Left lung (tissue), 10 donors: ENCODE results near the gene POLL. TPM values are rescaled to one million over a fixed set of nuclear protein-coding genes. Genes with fewer than 3 reads are reported as not detected.

ENCODE experiments used
- ATAC-seq: fragments of 200-7000 bp; cut with Tn5 transposase; one replicate; pipeline ENCODE4 v1.9.1; 2020; ENCODE audit warnings: moderate library complexity
- DNase-seq, 4 donors: peaks; one replicate each; pipeline ENCODE4 v3.0.0-alpha.2; 2013 to 2020
- H3K27ac ChIP-seq, 2 donors: fragments of 200-600 bp; sonication (generic) in 1 of 2; one replicate each; pipeline versions ENCODE4 v1.5.0 to v1.8.0; 2020 to 2021
- H3K27me3 ChIP-seq, 2 donors: fragments of 200-600 bp; sonication (generic) in 1 of 2; one replicate each; pipeline versions ENCODE4 v1.5.0 to v1.8.0; 2020 to 2021
- H3K36me3 ChIP-seq, 2 donors: fragments of 200-600 bp; sonication (generic) in 1 of 2; one replicate each; pipeline versions ENCODE4 v1.5.0 to v1.8.0; 2020 to 2021
- H3K4me1 ChIP-seq, 2 donors: fragments of 200-600 bp; one replicate each; pipeline ENCODE4 v1.8.0; 2021
- H3K4me3 ChIP-seq, 2 donors: fragments of 200-600 bp; sonication (generic) in 1 of 2; one replicate each; pipeline versions ENCODE4 v1.5.0 to v1.8.0; 2020 to 2021; ENCODE audit warnings: mild to moderate bottlenecking in 1 of 2
- H3K9me3 ChIP-seq, 2 donors: fragments of 200-600 bp; sonication (generic) in 1 of 2; one replicate each; pipeline versions ENCODE4 v1.5.0 to v1.8.0; 2020 to 2021
- CTCF ChIP-seq, 2 donors: fragments of 200-600 bp; sonication (generic) in 1 of 2; IDR thresholded peaks; one replicate each; pipeline versions ENCODE4 v1.5.0 to v1.8.0; 2021; ENCODE audit warnings: antibody characterized with exemption in 2 of 2
- intact Hi-C, 2 donors: fragments of 100-400 bp; cut with DNase I; formaldehyde crosslinking; loops; one replicate each; pipeline versions ENCODE4 v1.11.2 to v1.14.2; 2022
- polyA plus RNA-seq, 6 donors: library from polyadenylated mRNA; unstranded; fragments of 120-200 nt; gene quantifications; one replicate each; pipeline ENCODE4 v1.2.1, GENCODE V29; 2013; ENCODE audit not compliant: insufficient read length in 6 of 6
- total RNA-seq, 2 donors: library from RNA; stranded (reverse); fragmentation: NEBNext Ultra II Directional; extraction: Animal tissue kit (Norgen Biotek cat#: 25700); gene quantifications; one replicate each; pipeline ENCODE4 v1.2.1, GENCODE V29; 2021
- donor health status: DM: no; HTN: yes; CAD: no.
- donor health status: DM: no; HTN: no; CAD: no.

The POLL gene
- total and polyA plus RNA-seq, 8 donors = 22.2 to 39.0 (median 34.4) TPM

- no peak for TF ChIP-seq CTCF (IDR thresholded peaks at IDR 0.05)
- H3K4me1 ChIP-seq = peaks cover 0 to 9% of the 10 kb centered on the region in 2 donors
- no peak overlapping the region for H3K4me3 ChIP-seq
- DNase-seq (no peak), ATAC-seq (no peak)
- H3K27ac ChIP-seq = no peak overlapping the region
- H3K27me3 ChIP-seq = no peaks in the 10 kb centered on the region
- no peaks in the 10 kb centered on the region for H3K9me3 ChIP-seq
- intact Hi-C loops = no loop called here
- H3K36me3 ChIP-seq = peaks cover 0 to 53% of the 10 kb centered on the region in 2 donors
Observed at GRCh38 chr10:101615525-101616116, 27.6 kb upstream of the POLL start.

DNA sequence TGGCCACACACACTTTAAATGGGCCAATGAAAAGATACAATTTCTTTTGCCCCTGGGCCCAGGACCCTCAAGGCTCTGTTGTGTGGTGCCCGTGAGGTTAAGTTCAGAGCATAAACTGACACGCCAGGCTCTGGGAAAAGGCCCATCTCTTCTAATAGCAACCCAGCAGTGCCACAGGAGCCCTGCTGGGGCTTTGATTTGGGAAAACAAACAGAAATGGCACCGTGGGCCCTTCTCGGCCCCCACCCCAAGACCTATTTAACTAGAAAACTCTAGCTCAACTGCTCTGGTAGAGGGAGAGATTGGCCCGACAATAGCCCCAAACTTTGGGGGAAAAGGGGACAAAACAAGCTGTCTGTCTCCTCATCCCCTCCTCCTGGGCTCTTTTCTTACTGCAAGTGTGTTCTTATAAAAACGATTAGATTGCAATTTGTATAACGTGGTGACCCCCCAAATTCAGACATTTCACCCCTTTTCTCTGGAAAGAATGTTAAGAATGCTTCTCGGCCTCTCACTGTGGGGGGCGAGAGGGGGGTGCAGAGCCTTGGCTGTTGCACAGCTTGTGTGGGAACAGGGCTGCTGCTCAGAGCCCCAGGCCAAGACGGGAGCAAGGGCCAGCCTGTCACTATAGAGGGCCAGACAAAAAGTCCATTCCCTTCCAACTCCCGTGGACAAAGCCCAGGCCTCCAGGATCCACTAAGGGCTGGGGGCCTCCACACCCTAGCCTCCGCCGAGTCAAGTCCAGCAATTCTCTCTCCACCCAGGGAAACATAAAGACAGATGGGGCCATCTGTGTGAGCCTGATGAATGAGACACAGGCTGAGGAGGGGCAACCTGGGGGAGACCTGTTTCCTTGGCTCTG, 26.8 kb upstream of the POLL start:
- H3K4me1 ChIP-seq = peaks cover 0 to 9% of the 10 kb centered on the region in 2 donors
- H3K9me3 ChIP-seq = no peaks in the 10 kb centered on the region
- no peak for TF ChIP-seq CTCF (IDR thresholded peaks at IDR 0.05)
- H3K4me3 ChIP-seq = no peak overlapping the region
- no peak for DNase-seq
- no peaks in the 10 kb centered on the region for H3K27me3 ChIP-seq
- H3K27ac ChIP-seq = no peak overlapping the region
- intact Hi-C loops = no loop called here
- no peak for ATAC-seq
- H3K36me3 ChIP-seq = peaks cover 0 to 53% of the 10 kb centered on the region in 2 donors

- no peak for ATAC-seq
Observed at GRCh38 chr10:101613646-101614045, 25.6 kb upstream of the POLL start.

GRCh38 chr10:101612872-101613271, 24.8 kb upstream of the POLL start:
- H3K9me3 ChIP-seq = no peaks in the 10 kb centered on the region
- TF ChIP-seq CTCF (IDR thresholded peaks at IDR 0.05) = no peak
- peaks cover 0 to 3% of the 10 kb centered on the region in 2 donors for H3K4me1 ChIP-seq
- intact Hi-C loops = no loop called here
- H3K27ac ChIP-seq = no peak overlapping the region
- H3K36me3 ChIP-seq = peaks cover 0 to 65% of the 10 kb centered on the region in 2 donors
- ATAC-seq (no peak), DNase-seq (no peak)
- no peak overlapping the region for H3K4me3 ChIP-seq
- H3K27me3 ChIP-seq = no peaks in the 10 kb centered on the region

More at GRCh38 chr10:101613646-101614045, 25.6 kb upstream of the POLL start:
- H3K4me1 ChIP-seq = peaks cover 0 to 9% of the 10 kb centered on the region in 2 donors
- H3K4me3 ChIP-seq = no peak overlapping the region
- no peaks in the 10 kb centered on the region for H3K27me3 ChIP-seq
- peaks cover 0 to 60% of the 10 kb centered on the region in 2 donors for H3K36me3 ChIP-seq
- H3K27ac ChIP-seq = no peak overlapping the region
- no peaks in the 10 kb centered on the region for H3K9me3 ChIP-seq
- intact Hi-C loops = no loop called here
- no peak for DNase-seq
- TF ChIP-seq CTCF (IDR thresholded peaks at IDR 0.05) = no peak

DNA sequence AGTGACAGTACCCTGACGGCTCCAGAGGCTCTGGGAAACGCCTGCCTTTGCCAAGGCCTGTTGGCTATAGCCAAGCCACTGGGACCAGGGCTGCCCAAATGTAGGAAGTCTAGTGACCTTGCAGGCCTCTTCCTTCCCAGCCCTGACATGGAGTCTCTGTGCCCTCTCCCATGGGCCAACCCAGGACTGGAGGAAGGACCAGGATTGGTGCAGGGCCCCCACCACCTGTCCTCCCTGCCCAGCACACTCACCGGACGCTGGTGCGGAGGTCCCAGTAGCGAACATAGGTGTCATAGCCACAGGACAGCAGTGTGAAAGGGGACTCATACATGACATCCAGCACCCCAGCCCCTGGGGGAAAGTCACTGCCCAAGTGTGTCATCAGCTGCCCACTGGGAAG, 24.0 kb upstream of the POLL start:
- intact Hi-C loops = no loop called here
- Histone ChIP-seq H3K4me3 (no peak overlapping the region), H3K27ac (no peak overlapping the region), H3K9me3 (no peaks in the 10 kb centered on the region), H3K36me3 (peaks cover 0 to 65% of the 10 kb centered on the region in 2 donors), H3K27me3 (no peaks in the 10 kb centered on the region), H3K4me1 (no peaks in the 10 kb centered on the region)
- ATAC-seq (no peak), DNase-seq (no peak)
- no peak for TF ChIP-seq CTCF (IDR thresholded peaks at IDR 0.05)
